ENCODE results near the gene PARM1.

- no peak for TF ChIP-seq CTCF (conservative IDR thresholded peaks at IDR 0.05; ENCODE audit: low read depth, low read length)
- no peak for TF ChIP-seq SMC3 (IDR thresholded peaks at IDR 0.05; ENCODE audit: low read depth, low read length)
- no peak for TF ChIP-seq MAFK (IDR thresholded peaks at IDR 0.05; ENCODE audit: low read depth, low read length)
These were observed 113.7 kb downstream of the PARM1 start for GRCh38 chr4:75046641-75047040.
